ENCODE results near the gene PHF20.

Gene PHF20

GRCh38 chr20:35731862-35732643 is 39.8 kb upstream of the PHF20 start:
- H3K9ac ChIP-seq (ENCODE audit: low read length in 2 of 2), result no peak overlapping the region
- H3K4me3 ChIP-seq (ENCODE audit: low read length in 2 of 2), result no peak overlapping the region
- peaks cover 44 to 59% of the 10 kb centered on the region in 2 donors for H3K36me3 ChIP-seq (ENCODE audit: control insufficient read depth in 2 of 2, insufficient read depth in 2 of 2, low read length in 2 of 2)
- no peak overlapping the region for H3K27ac ChIP-seq (ENCODE audit: low read length)
- H3K9me3 ChIP-seq (ENCODE audit: control insufficient read depth in 2 of 2, low read length in 2 of 2), result no peaks in the 10 kb centered on the region
- H3K27me3 ChIP-seq (ENCODE audit: control insufficient read depth in 1 of 2, insufficient read depth in 2 of 2, low read length in 2 of 2), result no peaks in the 10 kb centered on the region
- H3K4me1 ChIP-seq (ENCODE audit: control insufficient read depth, insufficient read depth, low read length), result peaks cover 17% of the 10 kb centered on the region

- H3K4me1 ChIP-seq (ENCODE audit: control insufficient read depth, insufficient read depth, low read length), result peaks cover 17% of the 10 kb centered on the region
- H3K9ac ChIP-seq (ENCODE audit: low read length in 2 of 2), result no peak overlapping the region
These were observed 39.2 kb upstream of the PHF20 start for GRCh38 chr20:35732644-35732982.

GRCh38 chr20:35734374-35734773 is 37.4 kb upstream of the PHF20 start:
- no peaks in the 10 kb centered on the region for H3K27me3 ChIP-seq (ENCODE audit: control insufficient read depth in 1 of 2, insufficient read depth in 2 of 2, low read length in 2 of 2)
- no peak overlapping the region for H3K9ac ChIP-seq (ENCODE audit: low read length in 2 of 2)
- H3K27ac ChIP-seq (ENCODE audit: low read length), result no peak overlapping the region
- no peak overlapping the region for H3K4me3 ChIP-seq (ENCODE audit: low read length in 2 of 2)
- H3K9me3 ChIP-seq (ENCODE audit: control insufficient read depth in 2 of 2, low read length in 2 of 2), result no peaks in the 10 kb centered on the region
- peaks cover 26% of the 10 kb centered on the region for H3K4me1 ChIP-seq (ENCODE audit: control insufficient read depth, insufficient read depth, low read length)
- H3K36me3 ChIP-seq (ENCODE audit: control insufficient read depth in 2 of 2, insufficient read depth in 2 of 2, low read length in 2 of 2), result peaks cover 49 to 65% of the 10 kb centered on the region in 2 donors

More at GRCh38 chr20:35732644-35732982, 39.2 kb upstream of the PHF20 start:
- no peak overlapping the region for H3K27ac ChIP-seq (ENCODE audit: low read length)
- no peak overlapping the region for H3K4me3 ChIP-seq (ENCODE audit: low read length in 2 of 2)
- H3K27me3 ChIP-seq (ENCODE audit: control insufficient read depth in 1 of 2, insufficient read depth in 2 of 2, low read length in 2 of 2), result no peaks in the 10 kb centered on the region
- H3K9me3 ChIP-seq (ENCODE audit: control insufficient read depth in 2 of 2, low read length in 2 of 2), result no peaks in the 10 kb centered on the region
- peaks cover 44 to 56% of the 10 kb centered on the region in 2 donors for H3K36me3 ChIP-seq (ENCODE audit: control insufficient read depth in 2 of 2, insufficient read depth in 2 of 2, low read length in 2 of 2)

DNA sequence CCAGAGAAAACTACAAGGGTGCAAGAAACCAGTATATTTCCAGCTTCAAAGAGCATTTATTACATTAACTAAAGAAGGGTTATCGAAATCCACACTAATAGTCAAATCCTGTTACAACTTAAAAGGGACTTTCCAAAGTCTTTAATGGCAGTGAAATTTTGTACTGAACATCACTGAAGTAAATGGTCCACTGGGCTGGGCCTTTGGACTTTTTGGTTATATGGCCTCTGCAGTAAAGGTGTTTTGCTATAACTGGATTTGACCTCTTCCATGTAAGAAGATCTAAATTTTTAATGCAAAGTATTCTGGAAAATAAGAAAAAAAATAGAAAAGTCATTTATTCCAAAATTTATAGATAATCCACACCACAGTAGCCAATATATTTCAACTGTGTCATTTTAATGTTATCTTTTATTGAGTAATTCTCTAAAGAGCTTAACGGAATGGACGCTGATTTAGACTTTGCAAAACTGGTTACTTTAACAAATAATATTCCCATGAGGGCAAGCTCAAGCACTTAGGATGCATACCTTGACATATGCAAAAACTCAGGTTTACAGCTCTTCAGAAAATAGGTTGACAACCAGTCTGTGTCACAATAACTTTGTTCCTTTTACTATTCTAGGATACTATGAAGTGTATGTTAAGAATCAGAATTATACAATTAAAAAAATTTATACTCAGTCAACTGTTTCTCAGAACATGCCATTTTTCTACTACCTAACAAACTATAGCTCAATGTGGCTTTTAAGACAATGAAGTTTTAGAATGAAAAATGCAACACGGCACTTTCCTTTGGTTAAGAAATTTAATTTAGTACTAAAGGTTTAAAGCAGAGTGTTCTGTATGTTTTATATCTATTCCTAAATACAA is 36.8 kb upstream of the PHF20 start:
- Histone ChIP-seq H3K4me3 (ENCODE audit: low read length in 2 of 2) (no peak overlapping the region), H3K9me3 (ENCODE audit: control insufficient read depth in 2 of 2, low read length in 2 of 2) (no peaks in the 10 kb centered on the region), H3K4me1 (ENCODE audit: control insufficient read depth, insufficient read depth, low read length) (peaks cover 31% of the 10 kb centered on the region), H3K27me3 (ENCODE audit: control insufficient read depth in 1 of 2, insufficient read depth in 2 of 2, low read length in 2 of 2) (no peaks in the 10 kb centered on the region), H3K36me3 (ENCODE audit: control insufficient read depth in 2 of 2, insufficient read depth in 2 of 2, low read length in 2 of 2) (peaks cover 51 to 67% of the 10 kb centered on the region in 2 donors), H3K27ac (ENCODE audit: low read length) (no peak overlapping the region), H3K9ac (ENCODE audit: low read length in 2 of 2) (no peak overlapping the region)

DNA sequence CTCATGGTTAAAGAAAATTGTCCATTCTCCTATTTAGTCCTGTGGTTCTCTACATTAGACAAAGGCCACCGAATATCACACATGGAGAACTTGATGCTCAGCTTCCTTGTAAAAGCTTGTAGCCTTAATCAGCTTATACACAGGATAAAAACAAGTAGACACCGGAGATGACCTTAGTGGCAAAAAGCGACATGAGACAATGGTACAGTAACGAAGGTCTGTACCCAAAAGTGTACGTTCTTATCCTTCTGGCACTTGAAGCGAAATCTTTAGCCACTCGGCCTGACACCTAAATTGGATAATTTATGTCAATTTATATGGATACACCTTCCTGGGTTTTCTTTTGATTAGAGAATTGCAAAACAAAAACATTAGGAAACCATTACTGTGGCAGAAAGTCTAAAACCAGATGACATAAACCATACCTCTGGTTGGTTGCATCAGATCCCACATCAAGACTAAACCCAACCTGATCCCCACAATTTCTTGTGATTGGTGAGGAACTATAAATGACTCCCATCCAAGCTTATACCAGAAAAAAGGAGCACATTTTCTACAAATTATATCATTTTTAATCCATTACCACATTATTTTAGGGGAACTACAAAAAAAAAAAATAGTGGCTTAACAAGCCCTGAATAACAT is 35.9 kb upstream of the PHF20 start:
- H3K4me3 ChIP-seq (ENCODE audit: low read length in 2 of 2), result peak overlapping the region in 1 of 2 donors; percentile 50
- no peak overlapping the region for H3K27ac ChIP-seq (ENCODE audit: low read length)
- H3K27me3 ChIP-seq (ENCODE audit: control insufficient read depth in 1 of 2, insufficient read depth in 2 of 2, low read length in 2 of 2), result no peaks in the 10 kb centered on the region
- H3K36me3 ChIP-seq (ENCODE audit: control insufficient read depth in 2 of 2, insufficient read depth in 2 of 2, low read length in 2 of 2), result peaks cover 44 to 66% of the 10 kb centered on the region in 2 donors
- no peak overlapping the region for H3K9ac ChIP-seq (ENCODE audit: low read length in 2 of 2)
- H3K4me1 ChIP-seq (ENCODE audit: control insufficient read depth, insufficient read depth, low read length), result peaks cover 36% of the 10 kb centered on the region
- H3K9me3 ChIP-seq (ENCODE audit: control insufficient read depth in 2 of 2, low read length in 2 of 2), result no peaks in the 10 kb centered on the region

DNA sequence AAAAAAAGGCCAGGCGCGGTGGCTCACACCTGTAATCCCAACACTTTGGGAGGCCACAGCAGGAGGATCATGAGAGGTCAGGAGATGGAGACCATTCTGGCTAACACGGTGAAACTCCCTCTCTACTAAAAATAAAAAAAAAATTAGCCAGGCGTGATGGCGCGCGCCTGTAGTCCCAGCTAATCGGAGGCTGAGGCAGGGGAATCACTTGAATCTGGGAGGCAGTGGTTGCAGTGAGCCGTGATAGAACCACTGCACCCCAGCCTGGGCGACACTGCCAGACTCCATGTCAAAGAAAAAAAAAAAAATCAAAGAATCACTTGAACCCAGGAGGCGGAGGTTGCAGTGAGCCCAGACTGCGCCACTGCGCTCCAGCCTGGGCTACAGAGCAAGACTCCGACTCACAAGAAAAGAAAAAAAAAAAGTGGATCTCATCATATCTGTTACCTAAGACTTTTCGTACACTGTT is 33.9 kb upstream of the PHF20 start:
- peaks cover 40 to 53% of the 10 kb centered on the region in 2 donors for H3K36me3 ChIP-seq (ENCODE audit: control insufficient read depth in 2 of 2, insufficient read depth in 2 of 2, low read length in 2 of 2)
- no peaks in the 10 kb centered on the region for H3K9me3 ChIP-seq (ENCODE audit: control insufficient read depth in 2 of 2, low read length in 2 of 2)
- peaks cover 33% of the 10 kb centered on the region for H3K4me1 ChIP-seq (ENCODE audit: control insufficient read depth, insufficient read depth, low read length)
- no peaks in the 10 kb centered on the region for H3K27me3 ChIP-seq (ENCODE audit: control insufficient read depth in 1 of 2, insufficient read depth in 2 of 2, low read length in 2 of 2)
- H3K9ac ChIP-seq (ENCODE audit: low read length in 2 of 2), result no peak overlapping the region
- no peak overlapping the region for H3K27ac ChIP-seq (ENCODE audit: low read length)
- peak overlapping the region; percentile 3 to 28 for H3K4me3 ChIP-seq (ENCODE audit: low read length in 2 of 2)

GRCh38 chr20:35738410-35739179 is 33.2 kb upstream of the PHF20 start:
- Histone ChIP-seq H3K4me3 (ENCODE audit: low read length in 2 of 2) (peak overlapping the region; percentile 3 to 28), H3K4me1 (ENCODE audit: control insufficient read depth, insufficient read depth, low read length) (peaks cover 37% of the 10 kb centered on the region), H3K9me3 (ENCODE audit: control insufficient read depth in 2 of 2, low read length in 2 of 2) (no peaks in the 10 kb centered on the region), H3K9ac (ENCODE audit: low read length in 2 of 2) (no peak overlapping the region), H3K27ac (ENCODE audit: low read length) (no peak overlapping the region), H3K27me3 (ENCODE audit: control insufficient read depth in 1 of 2, insufficient read depth in 2 of 2, low read length in 2 of 2) (no peaks in the 10 kb centered on the region), H3K36me3 (ENCODE audit: control insufficient read depth in 2 of 2, insufficient read depth in 2 of 2, low read length in 2 of 2) (peaks cover 34 to 48% of the 10 kb centered on the region in 2 donors)

GRCh38 chr20:35739294-35740163 is 32.3 kb upstream of the PHF20 start:
- Histone ChIP-seq H3K4me3 (ENCODE audit: low read length in 2 of 2) (peak overlapping the region; percentile 44 to 93), H3K27me3 (ENCODE audit: control insufficient read depth in 1 of 2, insufficient read depth in 2 of 2, low read length in 2 of 2) (no peaks in the 10 kb centered on the region), H3K9ac (ENCODE audit: low read length in 2 of 2) (peak overlapping the region in 1 of 2 donors; percentile 31), H3K4me1 (ENCODE audit: control insufficient read depth, insufficient read depth, low read length) (peaks cover 29% of the 10 kb centered on the region), H3K9me3 (ENCODE audit: control insufficient read depth in 2 of 2, low read length in 2 of 2) (no peaks in the 10 kb centered on the region), H3K36me3 (ENCODE audit: control insufficient read depth in 2 of 2, insufficient read depth in 2 of 2, low read length in 2 of 2) (peaks cover 26 to 41% of the 10 kb centered on the region in 2 donors), H3K27ac (ENCODE audit: low read length) (no peak overlapping the region)

GRCh38 chr20:35741892-35742740 is 29.7 kb upstream of the PHF20 start, which contains the start of gene RBM39:
TSS of gene RBM39 (minus strand) at chr20:35742260. CDS start at chr20:35740874, 1,386 bp downstream.
- Histone ChIP-seq H3K27ac (ENCODE audit: low read length) (peak within 1 kb of the TSS; percentile 100), H3K9ac (ENCODE audit: low read length in 2 of 2) (peak within 1 kb of the TSS; percentile 99 to 100), H3K4me3 (ENCODE audit: low read length in 2 of 2) (peak within 1 kb of the TSS; percentile 93 to 98), H3K27me3 (ENCODE audit: control insufficient read depth in 1 of 2, insufficient read depth in 2 of 2, low read length in 2 of 2) (no peaks in the 10 kb centered on the region), H3K4me1 (ENCODE audit: control insufficient read depth, insufficient read depth, low read length) (peaks cover 23% of the 10 kb centered on the region), H3K36me3 (ENCODE audit: control insufficient read depth in 2 of 2, insufficient read depth in 2 of 2, low read length in 2 of 2) (peaks cover 19 to 23% of the 10 kb centered on the region in 2 donors), H3K9me3 (ENCODE audit: control insufficient read depth in 2 of 2, low read length in 2 of 2) (no peaks in the 10 kb centered on the region)

All from stomach smooth muscle (tissue), 2 donors.